HL-60/S4 (cell line): ENCODE data around the gene ARL10.

ENCODE experiments used
- in situ Hi-C: fragments of 300-500 bp; cut with MboI; formaldehyde crosslinking; loops from 2 replicates; pipeline ENCODE4 v1.14.3; 2022; ENCODE audit warnings: low sequenced_read_pairs

Gene ARL10

GRCh38 chr5:176361437-176362232 is 3.7 kb upstream of the ARL10 start, which contains the start of gene KIAA1191:
KIAA1191 (minus strand) TSS chr5:176361764; CDS start chr5:176359508, 2,256 bp downstream.
- in situ Hi-C loops = no loop called here

GRCh38 chr5:176362233-176362490 is 3.1 kb upstream of the ARL10 start:
- in situ Hi-C loops = no loop called here

GRCh38 chr5:176364765-176365350 is 429 bp upstream of the ARL10 start:
- in situ Hi-C loops = no loop called here

GRCh38 chr5:176366232-176366894 is 1.1 kb downstream of the ARL10 start:
- in situ Hi-C loops = no loop called here

- in situ Hi-C loops = no loop called here
Measured at GRCh38 chr5:176368726-176369125, 3.4 kb downstream of the ARL10 start.

GRCh38 chr5:176369934-176370711 is 4.8 kb downstream of the ARL10 start:
- in situ Hi-C loops = no loop called here

GRCh38 chr5:176371621-176372539 is 6.6 kb downstream of the ARL10 start:
- in situ Hi-C loops = no loop called here

GRCh38 chr5:176373100-176373818 is 8.0 kb downstream of the ARL10 start:
- in situ Hi-C loops = no loop called here

- in situ Hi-C loops = no loop called here
Measured at GRCh38 chr5:176379881-176380280, 14.6 kb downstream of the ARL10 start.

- in situ Hi-C loops = no loop called here
Measured at GRCh38 chr5:176381423-176381822, 16.1 kb downstream of the ARL10 start.

- in situ Hi-C loops = no loop called here
Measured at GRCh38 chr5:176381979-176382378, 16.7 kb downstream of the ARL10 start.

- in situ Hi-C loops = no loop called here
Measured at GRCh38 chr5:176382721-176383120, 17.4 kb downstream of the ARL10 start.

- in situ Hi-C loops = no loop called here
Measured at GRCh38 chr5:176383248-176383905, 18.1 kb downstream of the ARL10 start.

- in situ Hi-C loops = no loop called here
Measured at GRCh38 chr5:176383961-176384360, 18.7 kb downstream of the ARL10 start.

- in situ Hi-C loops = no loop called here
Measured at GRCh38 chr5:176384366-176384930, 19.2 kb downstream of the ARL10 start.

- in situ Hi-C loops = no loop called here
Measured at GRCh38 chr5:176384991-176385390, 19.7 kb downstream of the ARL10 start.

- in situ Hi-C loops = no loop called here
Measured at GRCh38 chr5:176386491-176386890, 21.2 kb downstream of the ARL10 start.

GRCh38 chr5:176387384-176387925 is 22.2 kb downstream of the ARL10 start:
- in situ Hi-C loops = no loop called here
